Uterus (tissue), 2 donors: ENCODE results near the gene STK17A.

Experiments used
- CTCF ChIP-seq, 4 experiments: fragments of 200-600 bp in 2 of 4; fragments of 450-650 bp in 2 of 4; sonication (generic) in 2 of 4; IDR thresholded peaks; one replicate each; pipeline ENCODE4 v1.5.1; 2016 to 2019; ENCODE audit warnings: antibody characterized with exemption in 4 of 4, mild to moderate bottlenecking in 2 of 4, moderate library complexity in 1 of 4
- POLR2A ChIP-seq, 2 donors: fragments of 450-650 bp; IDR thresholded peaks; one replicate each; pipeline ENCODE4 v1.6.1; 2016; ENCODE audit warnings: antibody characterized with exemption in 2 of 2, mild to moderate bottlenecking in 1 of 2, moderate library complexity in 1 of 2

- TF ChIP-seq CTCF (IDR thresholded peaks at IDR 0.05), result no peak
- TF ChIP-seq POLR2A (IDR thresholded peaks at IDR 0.05), result no peak
These were observed 17.1 kb downstream of the STK17A start for GRCh38 chr7:43600056-43600455.
